IMR-90 (cell line): ENCODE data around the gene CCSER2. TPM values are rescaled to one million over a fixed set of nuclear protein-coding genes. Genes with fewer than 3 reads are reported as not detected.

Experiments
- ATAC-seq: fragments of 200-7000 bp; cut with Tn5 transposase; 2 replicates; pipeline ENCODE4 v1.9.1; 2020; ENCODE audit warnings: low read depth, mild to moderate bottlenecking, moderate library complexity
- BruUV-seq: library from RNA; stranded (reverse); fragments of 400-500 nt; replicated peaks from 2 replicates; lab custom pipeline; 2021; lab: Mats Ljungman, UMichigan
- CTCF ChIA-PET: fragments of 300-600 bp; formaldehyde crosslinking; extraction: SDS; loops from one replicate; lab custom pipeline; 2021; ENCODE audit warnings: antibody characterized with exemption; lab: Yijun Ruan, JAX
- POLR2A ChIA-PET: fragments of 300-600 bp; sonication (Branson Sonifier 250); formaldehyde crosslinking; loops from one replicate; lab custom pipeline; 2022; ENCODE audit warnings: antibody characterized with exemption; ENCODE audit not compliant: unreplicated experiment; lab: Charles Lee
- DNase-seq: peaks from one replicate; pipeline ENCODE4 v3.0.0; 2013
- H2AFZ ChIP-seq: replicated peaks from 2 replicates; pipeline ENCODE3; 2013; ENCODE audit warnings: low read length, mild to moderate bottlenecking; ENCODE audit not compliant: poor library complexity
- H2AK5ac ChIP-seq: 2 replicates; pipeline ENCODE4 v1.6.1; 2013; ENCODE audit warnings: low read depth, low read length, inconsistent platforms
- H2AK9ac ChIP-seq: replicated peaks from 2 replicates; pipeline ENCODE3; 2013; ENCODE audit warnings: mild to moderate bottlenecking, low read depth, low read length, moderate library complexity; ENCODE audit not compliant: poor library complexity
- H2BK120ac ChIP-seq: 2 replicates; pipeline ENCODE4 v1.6.1; 2013; ENCODE audit warnings: low read depth, low read length, inconsistent platforms
- H2BK15ac ChIP-seq: 3 replicates; pipeline ENCODE4 v1.6.1; 2013; ENCODE audit warnings: low read depth, low read length, inconsistent platforms
- H2BK20ac ChIP-seq: 2 replicates; pipeline ENCODE4 v1.6.1; 2013; ENCODE audit warnings: low read depth, mild to moderate bottlenecking, inconsistent platforms, low read length, moderate library complexity
- H2BK5ac ChIP-seq: 2 replicates; pipeline ENCODE4 v1.6.1; 2013; ENCODE audit warnings: mild to moderate bottlenecking, low read depth, low read length, inconsistent platforms; ENCODE audit not compliant: poor library complexity, severe bottlenecking
- H3K14ac ChIP-seq: replicated peaks from 2 replicates; pipeline ENCODE4 v1.6.1; 2013; ENCODE audit warnings: low read depth, low read length, inconsistent platforms
- H3K18ac ChIP-seq: 2 replicates; pipeline ENCODE4 v1.6.1; 2013; ENCODE audit warnings: low read depth, low read length, control low read depth
- H3K23ac ChIP-seq: 2 replicates; pipeline ENCODE4 v1.6.1; 2013; ENCODE audit warnings: low read depth, low read length, inconsistent platforms
- H3K27ac ChIP-seq: 2 replicates; pipeline ENCODE4 v1.5.1; 2013; ENCODE audit warnings: mild to moderate bottlenecking, control low read depth, low read length; ENCODE audit not compliant: insufficient read depth
- H3K27me3 ChIP-seq: 2 replicates; pipeline ENCODE4 v1.6.1; 2013; ENCODE audit warnings: low read length; ENCODE audit not compliant: control insufficient read depth, insufficient read depth
- H3K36me3 ChIP-seq: 2 replicates; pipeline ENCODE4 v1.6.1; 2013; ENCODE audit warnings: low read length, mixed read lengths; ENCODE audit not compliant: control insufficient read depth, insufficient read depth
- H3K4ac ChIP-seq: 2 replicates; pipeline ENCODE4 v1.6.1; 2013; ENCODE audit warnings: low read depth, low read length, inconsistent platforms
- H3K4me1 ChIP-seq: 2 replicates; pipeline ENCODE4 v1.6.1; 2013; ENCODE audit warnings: low read length, mixed read lengths; ENCODE audit not compliant: control insufficient read depth, insufficient read depth
- H3K4me2 ChIP-seq: 2 replicates; pipeline ENCODE4 v1.6.1; 2013; ENCODE audit warnings: low read depth, mild to moderate bottlenecking, control low read depth, low read length, moderate library complexity
- H3K4me3 ChIP-seq: 2 replicates; pipeline ENCODE4 v1.5.1; 2013; ENCODE audit warnings: low read depth, mild to moderate bottlenecking, control low read depth, low read length, moderate library complexity; ENCODE audit not compliant: insufficient read depth
- H3K56ac ChIP-seq: 2 replicates; pipeline ENCODE4 v1.6.1; 2013; ENCODE audit warnings: low read length, inconsistent platforms; ENCODE audit not compliant: insufficient read depth; ENCODE audit errors: extremely low read depth
- H3K79me1 ChIP-seq, 2 experiments: 2 replicates each; pipeline ENCODE4 v1.6.1; 2013; ENCODE audit warnings: low read length in 2 of 2, inconsistent platforms in 1 of 2, low read depth in 1 of 2
- H3K9ac ChIP-seq: 2 replicates; pipeline ENCODE4 v1.6.1; 2013; ENCODE audit warnings: low read depth, low read length, control low read depth
- H3K9me1 ChIP-seq: 2 replicates; pipeline ENCODE4 v1.6.1; 2013; ENCODE audit warnings: low read length, inconsistent platforms; ENCODE audit not compliant: insufficient read depth
- H3K9me3 ChIP-seq: 2 replicates; pipeline ENCODE4 v1.6.1; 2013; ENCODE audit warnings: low read length; ENCODE audit not compliant: control insufficient read depth, insufficient read depth
- H4K20me1 ChIP-seq: 2 replicates; pipeline ENCODE4 v1.6.1; 2013; ENCODE audit warnings: low read length, inconsistent platforms; ENCODE audit not compliant: insufficient read depth
- H4K5ac ChIP-seq: 2 replicates; pipeline ENCODE4 v1.6.1; 2013; ENCODE audit warnings: mild to moderate bottlenecking, low read depth, low read length, control low read depth
- H4K8ac ChIP-seq, 2 experiments: 2 replicates each; pipeline ENCODE4 v1.6.1; 2013; ENCODE audit warnings: low read depth in 2 of 2, low read length in 2 of 2, control low read depth in 1 of 2, inconsistent platforms in 1 of 2
- H4K91ac ChIP-seq: 2 replicates; pipeline ENCODE4 v1.6.1; 2013; ENCODE audit warnings: low read depth, low read length, inconsistent platforms; ENCODE audit not compliant: insufficient read depth
- CEBPB ChIP-seq: IDR thresholded peaks from 2 replicates; pipeline ENCODE4 v1.6.1; 2012; ENCODE audit warnings: low read depth, low read length, improper control_type of control experiment
- FOS ChIP-seq: fragments of 150-350 bp; IDR thresholded peaks from 2 replicates; pipeline ENCODE4 v1.6.1; 2016; ENCODE audit warnings: low read depth, low read length
- MAFK ChIP-seq: IDR thresholded peaks from 2 replicates; pipeline ENCODE4 v1.6.1; 2012; ENCODE audit warnings: low read depth, low read length, improper control_type of control experiment
- MAZ ChIP-seq: IDR thresholded peaks from 2 replicates; pipeline ENCODE4 v1.6.1; 2012; ENCODE audit warnings: low read depth, mild to moderate bottlenecking, low read length, improper control_type of control experiment, moderate library complexity, borderline replicate concordance
- RFX5 ChIP-seq: IDR thresholded peaks from 2 replicates; pipeline ENCODE4 v1.8.0; 2012; ENCODE audit warnings: low read depth, mild to moderate bottlenecking, low read length, moderate library complexity
- SMC3 ChIP-seq: fragments of 150-350 bp; IDR thresholded peaks from 2 replicates; pipeline ENCODE4 v1.6.1; 2016; ENCODE audit warnings: low read depth, mild to moderate bottlenecking, antibody characterized with exemption, low read length, moderate library complexity
- WGBS, 2 experiments: methylation state at CpG; one replicate each; pipeline versions ENCODE4 v1.1.5 to v1.1.7; 2013; ENCODE audit warnings: missing lambda C conversion rate in 2 of 2; ENCODE audit not compliant: insufficient read length in 1 of 2; ENCODE audit errors: extremely low coverage in 2 of 2; 5-methylcytosine and 5-hydroxymethylcytosine counted together
- dilution Hi-C: fragments of 300-500 bp; cut with HindIII; formaldehyde crosslinking; loops from one replicate; pipeline ENCODE4 v1.14.3; 2018; ENCODE audit warnings: low sequenced_read_pairs; ENCODE audit not compliant: unreplicated experiment
- in situ Hi-C: fragments of 300-500 bp; cut with MboI; formaldehyde crosslinking; loops from 3 replicates; pipeline ENCODE4 v1.14.3; 2019; ENCODE audit warnings: low sequenced_read_pairs, inconsistent platforms, mixed read lengths
- intact Hi-C: fragments of 100-400 bp; cut with micrococcal nuclease; formaldehyde crosslinking; loops from 2 replicates; pipeline ENCODE4 v1.10.0; 2022
- polyA plus RNA-seq, 3 experiments: library from polyadenylated mRNA; depleted of rRNA; stranded (reverse); fragments of >200 nt; gene quantifications; 2 replicates each; pipeline ENCODE4 v1.2.3, GENCODE V29; 2012; ENCODE audit warnings: low replicate concordance in 1 of 3
- total RNA-seq: library from RNA; depleted of rRNA; stranded (reverse); fragments of >200 nt; gene quantifications from 2 replicates; pipeline ENCODE4 v1.2.3, GENCODE V29; 2012
- TF ChIP-seq, protein P1 (sequence below): fragments of 150-350 bp; IDR thresholded peaks from 2 replicates; pipeline ENCODE4 v1.6.1; 2017; ENCODE audit warnings: mild to moderate bottlenecking, antibody characterized with exemption, low read length, low read depth

CCSER2 gene
- total and polyA plus RNA-seq, 2 of the 4 experiments (the other 2 are of a cell fraction) = 20.4 to 31.7 TPM

DNA sequence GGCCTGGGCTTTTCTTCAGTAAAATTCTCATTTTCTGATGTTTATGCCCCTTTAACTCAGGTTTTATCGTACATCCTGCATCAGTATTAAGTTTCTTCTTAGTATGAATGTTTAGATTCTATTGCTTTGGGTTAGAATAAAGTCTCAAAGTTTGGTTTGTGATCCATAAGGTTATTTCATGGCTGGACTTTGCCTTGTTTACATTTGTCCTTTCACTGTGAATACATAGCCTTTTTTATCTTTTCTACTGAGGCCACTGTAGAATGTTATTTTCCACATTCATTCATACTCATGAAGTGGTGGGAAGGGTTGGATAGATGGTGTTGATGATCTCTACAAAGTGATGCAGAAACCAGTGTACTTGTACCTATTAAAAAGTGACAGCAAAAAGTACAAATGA is 59.8 kb downstream of the CCSER2 start:
- Histone ChIP-seq H3K27me3 (no peaks in the 10 kb centered on the region), H3K14ac (no peak overlapping the region), H2BK20ac (no peak overlapping the region), H3K56ac (no peak overlapping the region), H4K5ac (no peak overlapping the region), H3K79me1 (peaks cover 19 to 25% of the 10 kb centered on the region in 2 experiments; a peak in 3 of 4 replicates), H4K8ac (no peak overlapping the region), H2BK15ac (no peak overlapping the region), H2AK5ac (no peak overlapping the region), H3K4me3 (no peak overlapping the region), H2BK120ac (no peak overlapping the region), H3K18ac (no peak overlapping the region), H3K23ac (no peak overlapping the region), H4K91ac (no peak overlapping the region), H3K36me3 (peaks cover 7% of the 10 kb centered on the region), H4K20me1 (no peaks in the 10 kb centered on the region), H3K4ac (no peak overlapping the region), H3K9me3 (no peaks in the 10 kb centered on the region), H2BK5ac (no peak overlapping the region), H3K9ac (no peak overlapping the region), H2AK9ac (no peak overlapping the region), H3K9me1 (no peaks in the 10 kb centered on the region), H2AFZ (no peak overlapping the region), H3K4me2 (no peak overlapping the region), H3K4me1 (no peaks in the 10 kb centered on the region), H3K27ac (no peak overlapping the region)
- no peak for ATAC-seq
- no peak for DNase-seq
- BruUV-seq = no TSS peak
- ChIA-PET CTCF (no interaction called here), POLR2A (no interaction called here)
- TF ChIP-seq MAZ (no peak), MAFK (no peak), CEBPB (no peak), FOS (no peak), RFX5 (no peak), SMC3 (no peak)
- TF ChIP-seq, protein P1, sequence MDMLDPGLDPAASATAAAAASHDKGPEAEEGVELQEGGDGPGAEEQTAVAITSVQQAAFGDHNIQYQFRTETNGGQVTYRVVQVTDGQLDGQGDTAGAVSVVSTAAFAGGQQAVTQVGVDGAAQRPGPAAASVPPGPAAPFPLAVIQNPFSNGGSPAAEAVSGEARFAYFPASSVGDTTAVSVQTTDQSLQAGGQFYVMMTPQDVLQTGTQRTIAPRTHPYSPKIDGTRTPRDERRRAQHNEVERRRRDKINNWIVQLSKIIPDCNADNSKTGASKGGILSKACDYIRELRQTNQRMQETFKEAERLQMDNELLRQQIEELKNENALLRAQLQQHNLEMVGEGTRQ = no peak
- in situ Hi-C loops = no loop called here
- dilution Hi-C loops = no loop called here
- intact Hi-C loops = no loop called here
- no CpG with 5 or more reads among the region's 1 CpG for WGBS, 2 experiments
